Measurements from ENCODE around the gene CDK8. TPM values are rescaled to one million over a fixed set of nuclear protein-coding genes. Genes with fewer than 3 reads are reported as not detected.

Gene CDK8
- polyA plus RNA-seq, 1 experiment: 18.8 TPM

DNA sequence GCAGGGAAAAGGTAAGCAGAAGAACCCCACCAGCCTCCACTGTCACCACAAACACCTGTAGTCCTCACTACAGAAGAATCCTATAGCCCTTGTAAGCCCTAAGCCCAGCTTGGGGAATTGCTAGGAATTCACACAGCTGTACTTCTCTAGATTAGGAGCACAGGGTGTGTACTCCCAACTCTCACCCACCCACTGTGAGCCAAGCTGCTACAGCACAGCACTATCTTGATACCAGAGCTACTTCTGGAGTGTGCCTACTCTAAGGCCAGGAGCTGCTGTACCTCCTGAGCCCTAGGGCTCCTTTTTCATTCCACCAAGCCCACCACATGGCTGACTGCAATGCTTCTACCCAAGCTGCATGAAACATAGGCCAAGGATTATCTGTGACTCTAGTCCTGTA is 181.2 kb downstream of the CDK8 start:
- TF ChIP-seq, protein P1, sequence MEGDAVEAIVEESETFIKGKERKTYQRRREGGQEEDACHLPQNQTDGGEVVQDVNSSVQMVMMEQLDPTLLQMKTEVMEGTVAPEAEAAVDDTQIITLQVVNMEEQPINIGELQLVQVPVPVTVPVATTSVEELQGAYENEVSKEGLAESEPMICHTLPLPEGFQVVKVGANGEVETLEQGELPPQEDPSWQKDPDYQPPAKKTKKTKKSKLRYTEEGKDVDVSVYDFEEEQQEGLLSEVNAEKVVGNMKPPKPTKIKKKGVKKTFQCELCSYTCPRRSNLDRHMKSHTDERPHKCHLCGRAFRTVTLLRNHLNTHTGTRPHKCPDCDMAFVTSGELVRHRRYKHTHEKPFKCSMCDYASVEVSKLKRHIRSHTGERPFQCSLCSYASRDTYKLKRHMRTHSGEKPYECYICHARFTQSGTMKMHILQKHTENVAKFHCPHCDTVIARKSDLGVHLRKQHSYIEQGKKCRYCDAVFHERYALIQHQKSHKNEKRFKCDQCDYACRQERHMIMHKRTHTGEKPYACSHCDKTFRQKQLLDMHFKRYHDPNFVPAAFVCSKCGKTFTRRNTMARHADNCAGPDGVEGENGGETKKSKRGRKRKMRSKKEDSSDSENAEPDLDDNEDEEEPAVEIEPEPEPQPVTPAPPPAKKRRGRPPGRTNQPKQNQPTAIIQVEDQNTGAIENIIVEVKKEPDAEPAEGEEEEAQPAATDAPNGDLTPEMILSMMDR (IDR thresholded peaks at IDR 0.05; ENCODE audit: low read depth, low read length): no peak
- peaks cover 6% of the 10 kb centered on the region; the same call in 1 of the 2 replicates for H3K9me3 ChIP-seq (ENCODE audit: control insufficient read depth, insufficient read depth, low read length)
- DNase-seq (ENCODE audit: low read depth, low spot score): no peak
- POLR2A ChIA-PET: no interaction called here
- no peak overlapping the region for H3K4me3 ChIP-seq (ENCODE audit: low read depth, low read length)
- CTCF ChIA-PET: no interaction called here
- no peaks in the 10 kb centered on the region for H3K27me3 ChIP-seq (ENCODE audit: control insufficient read depth, insufficient read depth, low read length)
- no peak overlapping the region for H3K27ac ChIP-seq (ENCODE audit: low read depth, low read length)

DNA sequence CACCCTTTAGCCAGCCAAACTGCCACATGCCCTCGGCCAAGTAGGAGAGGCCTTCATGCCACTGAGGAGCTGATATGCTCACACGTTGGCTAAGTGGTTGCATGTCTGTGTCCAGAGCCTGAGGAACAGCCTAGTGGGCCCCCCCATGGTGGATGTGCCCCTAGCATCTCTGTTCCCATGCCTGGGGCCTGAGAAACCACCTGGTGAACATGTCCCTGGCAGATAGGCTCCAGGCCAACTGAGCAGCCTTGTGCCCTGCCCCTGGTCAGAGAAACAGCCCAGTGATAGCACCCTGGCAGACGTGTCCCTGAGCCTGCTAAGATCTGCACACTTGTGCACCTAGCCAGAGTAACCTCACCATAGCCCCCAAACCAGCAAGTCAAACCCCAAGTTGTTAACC is 181.7 kb downstream of the CDK8 start:
- no peak for DNase-seq (ENCODE audit: low read depth, low spot score)
- Histone ChIP-seq H3K9me3 (ENCODE audit: control insufficient read depth, insufficient read depth, low read length) (peaks cover 6% of the 10 kb centered on the region; the same call in 1 of the 2 replicates), H3K27me3 (ENCODE audit: control insufficient read depth, insufficient read depth, low read length) (no peaks in the 10 kb centered on the region), H3K27ac (ENCODE audit: low read depth, low read length) (no peak overlapping the region), H3K4me3 (ENCODE audit: low read depth, low read length) (no peak overlapping the region)
- ChIA-PET CTCF (no interaction called here), POLR2A (no interaction called here)
- TF ChIP-seq, protein P1 (IDR thresholded peaks at IDR 0.05; ENCODE audit: low read depth, low read length): no peak

DNA sequence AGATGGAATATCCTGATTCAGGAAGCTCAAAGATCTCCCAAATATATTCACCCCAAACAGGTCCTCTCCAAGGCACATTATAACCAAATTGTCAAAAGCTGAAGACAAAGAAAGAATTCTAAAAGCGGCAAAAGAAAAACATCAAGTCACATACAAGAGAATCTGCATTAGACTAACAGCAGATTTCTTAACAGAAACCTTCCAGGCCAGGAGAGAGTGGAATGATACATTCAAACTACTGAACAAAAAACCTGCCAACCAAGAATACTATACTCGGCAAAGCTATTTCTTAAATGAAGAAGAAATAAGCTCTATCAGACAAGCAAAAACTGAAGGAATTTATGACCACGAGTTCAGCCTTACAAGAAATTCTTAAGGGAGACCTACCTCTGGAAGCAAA is 183.0 kb downstream of the CDK8 start:
- TF ChIP-seq, protein P1 (IDR thresholded peaks at IDR 0.05; ENCODE audit: low read depth, low read length): no peak

DNA sequence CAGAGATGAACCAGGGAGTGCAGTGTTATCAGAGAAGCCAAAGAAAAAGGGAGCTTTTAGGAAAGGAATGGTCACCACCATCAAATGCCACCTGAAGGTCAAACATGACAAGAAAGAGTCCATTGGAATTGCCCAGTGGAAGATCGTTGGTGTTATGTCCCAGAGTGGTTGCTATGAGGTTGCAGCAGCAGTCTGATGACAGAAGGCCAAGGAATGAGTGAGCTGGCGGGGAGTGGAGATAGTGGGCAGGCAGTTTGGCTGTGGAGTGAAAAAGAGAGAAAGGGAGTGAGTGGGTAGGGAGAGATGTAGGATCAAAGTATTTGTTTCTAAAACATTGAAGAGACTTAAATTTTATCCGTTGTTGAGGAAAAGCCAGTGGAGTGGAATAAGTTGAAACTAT is 186.2 kb downstream of the CDK8 start:
- DNase-seq (ENCODE audit: low read depth, low spot score): no peak
- ChIA-PET POLR2A (no interaction called here), CTCF (no interaction called here)
- Histone ChIP-seq H3K9me3 (ENCODE audit: control insufficient read depth, insufficient read depth, low read length) (peaks cover 6% of the 10 kb centered on the region; the same call in 1 of the 2 replicates), H3K27me3 (ENCODE audit: control insufficient read depth, insufficient read depth, low read length) (no peaks in the 10 kb centered on the region), H3K4me3 (ENCODE audit: low read depth, low read length) (no peak overlapping the region), H3K27ac (ENCODE audit: low read depth, low read length) (no peak overlapping the region)
- TF ChIP-seq, protein P1 (IDR thresholded peaks at IDR 0.05; ENCODE audit: low read depth, low read length): no peak

More for the DNA sequence above, 183.0 kb downstream of the CDK8 start:
- Histone ChIP-seq H3K4me3 (ENCODE audit: low read depth, low read length) (no peak overlapping the region), H3K9me3 (ENCODE audit: control insufficient read depth, insufficient read depth, low read length) (peaks cover 6% of the 10 kb centered on the region; the same call in 1 of the 2 replicates), H3K27me3 (ENCODE audit: control insufficient read depth, insufficient read depth, low read length) (no peaks in the 10 kb centered on the region), H3K27ac (ENCODE audit: low read depth, low read length) (no peak overlapping the region)
- DNase-seq (ENCODE audit: low read depth, low spot score): no peak
- CTCF ChIA-PET: interaction anchor here (0.6 kb wide), 1 partner anchor 60 kb away, joined by 6 read pairs; no protein-coding TSS in a partner anchor
- POLR2A ChIA-PET: no interaction called here

DNA sequence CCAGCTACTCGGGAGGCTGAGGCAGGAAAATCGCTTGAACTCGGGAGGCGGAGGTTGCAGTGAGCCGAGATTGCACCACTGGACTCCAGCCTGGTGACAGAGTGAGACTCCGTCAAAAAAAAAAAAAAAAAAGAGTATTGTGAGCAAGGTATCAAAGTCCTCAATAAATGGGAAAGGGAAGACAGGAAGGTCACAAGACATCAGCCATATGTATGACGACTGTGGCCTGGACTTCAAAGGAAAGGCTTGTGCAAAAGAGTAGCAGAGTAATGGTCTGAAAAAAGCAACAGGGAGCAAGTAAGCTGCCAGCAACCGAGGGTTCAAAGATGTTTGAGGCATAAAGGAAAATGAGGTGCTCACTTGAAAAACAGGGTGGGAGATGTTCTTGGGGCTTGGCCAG is 187.5 kb downstream of the CDK8 start:
- TF ChIP-seq, protein P1 (IDR thresholded peaks at IDR 0.05; ENCODE audit: low read depth, low read length): no peak
- H3K9me3 ChIP-seq (ENCODE audit: control insufficient read depth, insufficient read depth, low read length): no peaks in the 10 kb centered on the region
- no peak overlapping the region for H3K27ac ChIP-seq (ENCODE audit: low read depth, low read length)
- POLR2A ChIA-PET: no interaction called here
- CTCF ChIA-PET: no interaction called here
- no peaks in the 10 kb centered on the region for H3K27me3 ChIP-seq (ENCODE audit: control insufficient read depth, insufficient read depth, low read length)
- no peak overlapping the region for H3K4me3 ChIP-seq (ENCODE audit: low read depth, low read length)
- DNase-seq (ENCODE audit: low read depth, low spot score): no peak

Data from AG04450 (cell line).